Cortex of kidney (tissue), 1 donor: ENCODE results near the gene SYCN.

Experiments used
- DNase-seq: peaks from one replicate; lab custom pipeline; 2025; lab: John Stamatoyannopoulos, UW

The SYCN gene

DNA sequence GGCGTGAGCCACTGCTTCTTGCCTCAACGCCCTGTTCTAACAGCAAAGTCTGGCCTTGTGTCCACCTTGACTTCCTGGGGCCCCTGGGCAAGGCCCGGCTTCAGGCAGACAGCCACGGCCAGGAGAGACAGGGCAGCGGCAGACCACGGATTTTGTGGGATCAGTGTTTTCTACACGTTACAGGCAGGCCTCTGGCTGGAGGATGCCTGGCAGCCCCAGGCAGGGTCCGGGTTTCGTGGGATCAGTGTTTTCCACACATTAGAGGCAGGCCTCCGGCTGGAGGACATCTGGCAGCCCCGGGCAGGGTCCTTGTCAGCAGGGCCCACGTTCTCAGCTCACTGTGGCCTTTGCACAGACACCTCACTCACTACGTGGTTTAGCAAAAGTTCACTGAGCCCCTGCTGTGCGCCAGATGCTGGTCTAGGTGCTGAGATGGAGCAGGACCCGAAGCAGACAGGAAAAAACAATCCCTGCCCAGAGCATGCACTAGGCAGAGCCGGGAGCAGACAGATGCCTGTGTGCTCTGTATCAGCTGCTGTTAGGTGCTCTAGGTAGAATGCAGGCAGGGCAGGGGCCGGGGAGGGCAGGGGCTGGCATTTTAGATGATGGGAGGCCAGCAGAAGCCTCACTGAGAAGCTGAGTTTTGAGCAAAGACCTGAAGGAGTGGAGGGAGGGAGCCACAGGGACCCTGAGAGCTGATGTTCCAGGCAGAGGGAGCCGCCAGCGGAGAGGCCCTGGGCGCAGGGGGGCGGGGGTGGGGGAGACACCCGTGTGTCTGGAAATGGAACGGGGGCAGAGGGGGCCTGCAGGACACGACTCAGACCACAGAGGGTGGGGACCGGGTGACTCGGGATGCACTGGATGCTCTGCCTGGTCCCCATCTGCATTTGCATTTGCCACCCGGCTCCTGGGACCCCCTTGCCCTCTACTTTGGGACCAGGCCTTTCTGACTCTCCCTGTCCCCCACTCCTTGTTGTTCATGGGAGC, 32.3 kb downstream of the SYCN start:
- no peak for DNase-seq

DNA sequence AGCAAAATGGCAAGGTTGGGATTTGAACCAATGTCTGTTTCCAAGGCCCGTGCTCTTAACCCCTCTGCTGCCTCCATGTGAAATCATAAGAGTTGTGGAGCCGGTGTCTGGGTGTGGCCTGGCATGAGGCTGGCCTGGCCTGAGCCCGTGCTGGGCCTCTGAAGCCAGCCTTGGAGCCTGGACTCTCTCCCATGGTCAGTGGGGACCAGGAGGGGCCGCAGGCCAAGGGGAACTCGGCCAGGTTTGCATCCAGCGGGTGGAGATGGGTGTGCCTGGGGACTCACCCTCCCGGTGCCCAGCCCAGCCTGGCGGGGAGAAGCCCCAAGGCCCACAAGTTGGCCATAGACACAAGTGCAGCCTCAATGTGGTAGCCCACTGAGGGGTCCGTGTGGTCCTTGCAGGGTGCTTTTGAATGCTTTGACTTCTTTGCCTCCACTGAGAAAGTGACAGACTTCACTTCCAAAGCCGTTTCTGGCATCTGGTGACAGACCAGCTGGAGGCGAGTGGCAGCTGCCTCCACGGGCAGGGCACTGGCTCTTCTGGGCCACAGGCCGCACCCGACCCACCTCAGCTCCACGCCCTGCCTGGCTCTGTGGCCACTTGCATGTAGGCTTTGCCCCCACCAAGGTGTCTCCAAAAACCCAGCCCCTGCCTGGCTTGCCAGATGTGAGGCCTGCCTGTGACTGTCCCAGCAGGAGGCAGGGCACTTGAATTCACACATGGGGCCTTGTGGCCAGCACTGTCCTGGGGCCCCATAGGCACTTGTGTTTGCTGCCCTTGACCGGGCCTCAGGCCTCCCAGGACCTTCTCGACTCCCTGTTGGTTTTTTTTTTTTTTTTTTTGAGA, 33.5 kb downstream of the SYCN start:
- DNase-seq, result no peak

DNA sequence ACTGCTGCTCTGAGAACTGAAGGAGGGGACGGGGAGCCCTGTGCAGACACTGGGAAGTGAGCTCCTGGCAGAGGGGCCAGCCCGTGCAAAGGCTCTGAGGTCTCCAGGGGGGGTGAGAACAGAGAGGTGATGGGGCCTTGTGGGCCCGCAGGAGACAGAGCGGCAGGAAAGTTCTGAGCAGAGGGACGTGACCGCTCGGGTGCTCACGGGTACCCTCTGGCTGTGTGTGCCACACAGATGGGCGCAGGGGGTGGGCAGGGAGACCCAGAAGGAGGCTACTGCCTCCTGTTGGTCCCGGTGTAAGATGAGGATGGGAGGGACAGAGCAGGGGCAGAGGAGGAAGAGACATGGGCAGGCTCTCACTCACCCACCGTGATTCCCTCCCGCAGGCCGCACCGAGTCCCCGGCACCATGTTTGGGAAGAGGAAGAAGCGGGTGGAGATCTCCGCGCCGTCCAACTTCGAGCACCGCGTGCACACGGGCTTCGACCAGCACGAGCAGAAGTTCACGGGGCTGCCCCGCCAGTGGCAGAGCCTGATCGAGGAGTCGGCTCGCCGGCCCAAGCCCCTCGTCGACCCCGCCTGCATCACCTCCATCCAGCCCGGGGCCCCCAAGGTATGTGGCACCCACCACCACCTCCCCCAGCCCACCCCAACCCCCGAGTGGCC, 34.8 kb downstream of the SYCN start:
- no peak for DNase-seq

DNA sequence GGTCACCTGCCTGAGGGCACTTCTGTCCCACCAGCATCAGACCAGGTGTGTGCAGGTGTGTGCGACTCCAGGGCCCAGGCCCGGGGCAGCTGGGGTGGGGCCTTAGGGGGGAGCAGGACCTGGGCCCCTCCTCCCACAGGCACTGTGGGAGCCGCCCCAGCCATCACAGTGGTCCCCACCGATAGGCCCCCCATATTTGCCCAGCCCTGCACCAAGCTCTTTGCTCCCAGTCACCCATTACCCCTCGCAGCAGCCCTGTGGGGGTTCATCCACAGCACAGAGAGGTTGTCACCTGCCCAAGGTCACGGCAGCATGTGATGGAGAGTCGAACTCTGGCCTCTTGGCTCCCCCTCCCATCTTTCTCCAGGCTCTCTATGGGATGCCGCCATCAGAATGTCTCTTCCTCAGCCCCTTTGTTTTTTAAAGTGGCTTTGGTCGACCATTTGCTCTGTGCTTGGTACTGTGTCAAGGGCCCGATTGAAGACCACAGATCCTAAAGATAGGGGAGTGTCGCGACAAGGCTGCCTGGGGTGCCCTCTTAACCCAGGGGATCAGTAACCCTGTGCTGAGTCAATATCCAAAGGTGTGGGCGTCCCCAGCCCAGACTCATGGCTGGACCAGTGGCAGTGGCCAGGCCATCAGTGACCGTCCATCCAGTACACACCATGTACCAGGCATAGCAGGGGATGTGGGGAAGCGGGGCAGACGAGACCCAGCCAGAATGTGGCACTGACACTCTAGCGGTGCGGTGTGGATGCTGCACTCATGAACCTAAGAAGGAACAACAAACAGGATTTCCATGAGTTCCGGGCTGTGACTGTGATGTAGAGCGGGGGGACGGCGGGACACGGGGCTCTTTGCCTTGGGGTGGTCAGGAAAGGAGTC, 35.6 kb downstream of the SYCN start:
- no peak for DNase-seq

DNA sequence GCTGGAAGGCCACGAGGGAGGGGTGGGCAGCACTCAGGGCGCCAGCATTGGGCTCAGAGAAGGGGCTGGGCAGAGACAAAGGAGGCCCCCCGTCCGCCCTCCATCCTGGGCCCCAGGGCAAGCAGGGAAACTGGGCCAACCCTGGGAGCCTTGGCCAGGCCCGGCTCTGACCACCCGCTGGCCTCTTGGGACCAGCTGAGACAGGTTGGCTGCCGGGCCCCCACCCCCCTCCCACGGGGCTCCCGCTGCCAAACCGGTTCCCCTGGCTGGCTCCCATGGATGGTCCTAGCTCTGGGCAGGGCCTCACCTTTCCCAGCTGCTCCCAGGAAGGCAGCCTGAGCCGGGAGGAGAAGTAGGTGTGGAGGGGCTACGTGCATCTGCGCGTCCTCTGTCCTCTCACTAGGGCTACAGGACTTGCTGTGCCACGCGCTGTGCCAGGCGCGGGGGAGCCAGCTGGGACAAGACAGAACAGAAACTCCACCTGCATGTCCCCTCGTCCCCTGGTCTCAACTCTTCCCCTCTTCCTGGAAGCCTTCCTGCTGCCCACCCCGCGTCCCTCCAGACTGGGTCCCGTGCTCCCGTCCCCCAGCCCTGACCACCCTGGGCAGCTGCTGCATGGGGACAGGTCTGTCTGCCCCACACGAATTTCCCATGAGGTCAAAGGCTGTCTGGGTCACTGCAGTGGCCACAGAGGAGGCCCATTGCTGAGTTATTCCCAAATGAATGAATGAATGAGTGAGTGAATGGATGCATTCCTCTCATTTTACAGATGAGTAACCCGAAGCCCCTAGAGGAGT, 36.4 kb downstream of the SYCN start:
- no peak for DNase-seq

DNA sequence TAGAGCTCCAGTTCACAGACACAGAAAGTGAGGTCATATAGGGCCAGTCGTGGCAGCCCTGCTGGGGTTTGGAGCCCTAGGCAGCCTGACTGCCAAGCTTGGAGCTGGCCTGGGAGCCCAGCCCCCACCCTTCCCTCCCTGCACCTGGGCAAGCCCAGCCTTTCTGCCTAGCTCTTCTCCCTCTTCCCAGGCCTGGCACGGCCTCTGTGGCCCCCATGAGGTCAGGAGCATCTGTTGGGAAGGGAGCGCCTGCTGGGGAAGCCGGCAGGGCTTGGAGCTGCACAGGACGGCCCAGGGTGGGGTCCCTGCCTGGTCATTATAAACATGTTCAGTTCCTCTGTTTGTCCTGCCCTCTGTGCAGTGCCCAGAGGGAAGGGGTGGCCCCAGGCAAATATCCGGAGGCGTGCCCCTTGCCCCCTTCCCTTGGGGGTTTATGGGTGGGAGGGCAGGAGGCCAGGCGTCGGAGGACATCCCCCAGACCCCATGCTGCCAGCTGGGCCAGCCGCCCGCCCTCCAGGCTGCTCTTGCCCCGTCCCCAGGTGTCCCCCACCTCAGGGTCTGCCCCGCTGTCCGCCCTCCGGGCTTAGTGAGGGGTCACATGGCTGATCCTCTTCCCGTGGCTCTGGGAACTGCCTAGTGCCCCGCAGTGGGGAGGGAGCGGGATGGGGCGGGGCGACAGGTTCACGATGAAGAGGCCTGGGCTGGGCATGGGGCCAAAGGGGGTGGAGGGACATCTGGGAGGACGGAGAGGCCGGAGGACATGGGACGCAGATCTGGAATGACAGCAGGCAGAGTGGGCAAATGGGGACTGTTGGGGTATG, 37.3 kb downstream of the SYCN start:
- no peak for DNase-seq

DNA sequence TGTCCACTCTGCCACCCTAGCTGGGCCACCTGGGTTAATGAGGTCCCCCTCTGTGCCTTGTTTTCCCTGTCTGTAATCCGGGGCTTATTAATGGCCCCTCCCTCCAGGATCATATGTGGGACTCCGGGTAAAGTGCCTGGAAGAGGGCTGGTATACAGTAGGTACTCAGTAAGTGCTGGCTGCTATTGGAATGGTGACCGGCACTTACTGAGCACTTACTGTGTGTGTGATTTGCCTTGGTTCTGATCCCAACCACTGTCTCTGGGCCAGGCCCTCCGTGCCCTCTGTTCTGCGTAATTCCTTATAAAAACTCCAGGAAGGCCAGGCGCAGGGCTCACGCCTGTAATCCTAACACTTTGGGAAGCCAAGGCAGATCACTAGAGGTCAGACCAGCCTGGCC, 38.2 kb downstream of the SYCN start:
- DNase-seq, result no peak

DNA sequence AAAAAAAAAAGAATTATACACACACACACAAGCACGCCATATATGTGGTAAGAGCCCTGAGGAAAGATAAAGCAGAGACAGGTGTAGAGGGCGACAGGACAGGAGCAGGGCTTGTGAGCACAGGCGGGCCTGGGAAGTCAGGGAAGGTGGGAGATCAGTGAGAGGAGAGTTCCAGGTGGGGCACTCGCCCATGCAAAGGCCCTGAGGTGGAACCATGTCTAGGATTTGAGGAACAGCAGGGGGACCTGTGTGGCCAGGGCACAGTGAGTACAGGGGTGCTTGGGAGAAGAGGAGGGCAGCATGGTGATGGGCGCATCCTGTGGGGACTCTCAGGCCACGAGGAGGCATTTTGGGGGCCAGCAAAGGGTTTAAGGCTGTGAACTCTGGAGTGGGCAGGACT, 39.8 kb downstream of the SYCN start:
- DNase-seq, result no peak

DNA sequence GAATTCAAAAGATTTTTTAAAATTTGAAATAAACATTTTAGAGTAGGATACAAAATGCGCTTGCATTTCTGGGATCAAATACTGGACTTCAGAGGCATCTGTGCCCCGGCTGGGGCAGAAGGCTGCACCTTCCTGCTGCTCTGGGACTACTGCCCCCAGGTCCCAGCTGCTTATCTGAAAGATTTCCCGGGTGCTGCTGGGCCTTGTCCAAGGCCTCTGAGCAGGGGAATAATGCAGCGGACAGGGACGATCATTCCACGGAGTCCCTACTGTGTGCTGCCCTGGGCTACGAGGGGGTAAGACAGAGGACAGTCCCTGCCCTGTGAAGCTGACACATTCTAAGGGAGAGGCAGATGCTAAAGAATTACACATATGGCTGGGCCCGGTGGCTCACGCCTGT, 40.4 kb downstream of the SYCN start:
- DNase-seq, result no peak

GRCh38 chr19:39162441-39163043, 41.5 kb downstream of the SYCN start:
- DNase-seq, result no peak

DNA sequence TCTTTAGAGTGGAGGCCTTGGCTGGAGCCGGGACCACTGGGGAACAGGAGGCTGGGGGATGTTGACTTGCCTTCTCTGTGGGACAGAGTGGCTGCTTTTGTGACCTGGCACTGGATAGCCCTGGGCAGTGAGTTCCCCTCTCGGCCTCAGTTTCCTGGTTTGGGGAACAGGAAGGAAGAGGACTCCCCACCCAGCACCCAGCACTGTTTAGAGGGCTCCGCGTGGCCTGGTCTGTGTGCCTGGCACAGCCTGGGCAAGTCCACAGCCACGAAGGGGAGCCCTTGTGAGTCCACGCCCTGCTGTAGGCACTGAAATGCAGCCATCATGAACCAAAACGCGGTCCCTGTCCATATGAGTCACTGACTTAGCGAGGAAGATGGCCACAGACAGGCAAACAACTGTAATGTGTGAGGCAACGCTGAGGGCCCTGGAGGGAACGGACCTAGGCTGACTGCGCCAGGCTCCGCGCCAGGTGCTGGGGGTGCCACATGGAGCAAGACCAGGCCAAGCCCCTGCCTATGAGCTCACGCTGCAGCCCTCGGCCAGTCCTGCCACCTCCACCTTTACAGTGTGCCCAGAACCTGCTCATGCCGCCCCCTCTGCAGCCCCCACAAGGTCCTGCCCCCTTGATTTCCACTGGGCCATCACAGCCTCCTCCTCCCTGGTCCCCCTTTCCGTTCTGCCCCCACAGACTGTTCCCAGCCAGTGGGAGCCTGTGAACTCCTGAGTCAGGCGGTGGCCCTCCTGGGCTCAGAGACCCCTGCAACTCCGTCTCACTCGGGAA, 43.0 kb downstream of the SYCN start:
- DNase-seq, result no peak

GRCh38 chr19:39160523-39160861, 43.6 kb downstream of the SYCN start:
- no peak for DNase-seq

- DNase-seq, result no peak
Observed at GRCh38 chr19:39158646-39159260, 45.3 kb downstream of the SYCN start.

DNA sequence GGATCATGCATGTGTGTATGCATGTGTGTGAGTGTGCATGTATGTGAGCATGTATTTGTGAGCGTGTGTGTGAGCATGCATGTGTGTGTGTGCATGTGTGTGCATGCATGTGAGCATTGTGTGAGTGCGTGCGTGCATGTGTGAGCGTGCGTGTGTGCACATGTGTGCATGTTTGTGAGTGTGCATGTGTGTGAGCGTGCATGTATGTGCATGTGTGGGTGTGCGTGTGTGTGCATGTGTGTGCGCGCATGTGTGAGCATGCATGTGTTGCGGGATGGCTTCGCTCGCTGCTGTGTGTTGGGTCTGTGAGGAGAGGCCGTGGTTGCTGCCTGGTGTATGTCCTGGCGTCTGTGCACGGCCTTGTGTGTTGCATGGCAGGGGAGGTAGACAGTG, 46.1 kb downstream of the SYCN start:
- DNase-seq, result no peak

DNA sequence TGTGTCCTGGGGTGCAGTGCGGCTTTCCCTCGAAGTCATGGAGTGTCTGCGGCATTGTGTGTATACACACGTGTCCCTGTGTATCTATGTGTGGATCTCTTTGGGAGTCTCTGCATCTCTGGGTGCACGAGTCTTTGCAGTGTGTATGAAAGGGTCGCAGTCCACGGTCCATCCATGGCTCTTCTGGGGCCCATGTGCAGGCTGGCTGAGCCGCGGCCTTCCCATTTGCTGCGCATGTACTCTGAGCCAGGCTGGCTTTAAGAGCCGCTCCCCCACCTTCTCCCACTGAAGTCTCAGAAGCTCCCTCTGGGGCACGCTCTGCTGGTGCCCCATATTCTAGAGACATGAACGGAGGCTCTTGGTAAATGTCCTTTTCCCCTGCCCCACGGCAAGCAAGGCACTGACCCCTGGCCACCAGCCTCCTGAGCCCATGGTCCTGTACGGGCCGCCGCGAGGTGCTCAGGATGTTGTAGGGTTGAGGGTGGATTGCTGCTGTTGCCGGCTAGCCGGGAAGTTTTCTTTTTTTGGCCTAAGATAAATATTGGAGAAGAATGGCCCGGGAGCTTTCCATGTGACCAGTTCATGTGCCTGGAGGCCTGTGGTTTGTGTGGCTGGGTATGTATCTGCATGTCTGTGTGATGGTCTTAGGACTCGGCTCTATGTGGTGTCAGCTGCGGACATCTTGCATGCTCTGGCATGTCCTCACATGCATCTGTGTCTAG, 46.6 kb downstream of the SYCN start:
- no peak for DNase-seq

GRCh38 chr19:39156326-39157230, 47.5 kb downstream of the SYCN start:
- no peak for DNase-seq
